SK-N-SH treated with all-trans-retinoic acid at 6 μM for 48 hours (cell line): ENCODE results near the gene TCP11X1.
"Not testable (repeated sequence)": the region's sequence is repeated elsewhere in the genome, so short reads cannot be mapped to it uniquely, and the experiment has no call there.

Experiments
- ARNTL ChIP-seq: fragments of 450-650 bp; formaldehyde crosslinking; IDR thresholded peaks from 2 replicates; pipeline ENCODE4 v1.5.0; 2020; ENCODE audit warnings: low read depth, mild to moderate bottlenecking, moderate library complexity, borderline replicate concordance
- BACH2 ChIP-seq: fragments of 250-450 bp; sonication (Bioruptor Pico); IDR thresholded peaks from 2 replicates; pipeline ENCODE4 v1.9.0; 2021; ENCODE audit warnings: mild to moderate bottlenecking, borderline replicate concordance
- GLIS3 ChIP-seq: fragments of 250-450 bp; sonication (Bioruptor Pico); IDR thresholded peaks from 2 replicates; pipeline ENCODE4 v1.5.0; 2020; ENCODE audit warnings: mild to moderate bottlenecking, moderate library complexity
- ISL1 ChIP-seq: fragments of 250-450 bp; sonication (Bioruptor Pico); IDR thresholded peaks from 2 replicates; pipeline ENCODE4 v2.1.2; 2022; ENCODE audit warnings: mild to moderate bottlenecking, moderate library complexity
- RARB ChIP-seq: fragments of 250-450 bp; sonication (Bioruptor Pico); IDR thresholded peaks from 2 replicates; pipeline ENCODE4 v1.8.0; 2021; ENCODE audit warnings: mild to moderate bottlenecking, moderate library complexity
- TCF4 ChIP-seq: fragments of 250-450 bp; sonication (Bioruptor Pico); IDR thresholded peaks from 2 replicates; pipeline ENCODE4 v1.8.0; 2021; ENCODE audit warnings: mild to moderate bottlenecking, moderate library complexity, borderline replicate concordance
- ZC3H10 ChIP-seq: fragments of 250-450 bp; sonication (Bioruptor Pico); IDR thresholded peaks from 2 replicates; pipeline ENCODE4 v1.5.1; 2021; ENCODE audit warnings: mild to moderate bottlenecking, moderate library complexity
- ZFP3 ChIP-seq: fragments of 250-450 bp; sonication (Bioruptor Pico); IDR thresholded peaks from 2 replicates; pipeline ENCODE4 v1.5.0; 2020; ENCODE audit warnings: mild to moderate bottlenecking, moderate library complexity
- ZNF70 ChIP-seq: fragments of 450-650 bp; formaldehyde crosslinking; IDR thresholded peaks from 2 replicates; pipeline ENCODE4 v1.5.0; 2020; ENCODE audit warnings: mild to moderate bottlenecking, moderate library complexity
- ZNF8 ChIP-seq: fragments of 450-650 bp; formaldehyde crosslinking; IDR thresholded peaks from 2 replicates; pipeline ENCODE4 v1.5.0; 2020; ENCODE audit warnings: mild to moderate bottlenecking, moderate library complexity
- TF ChIP-seq, protein P1 (sequence below): fragments of 250-450 bp; sonication (Bioruptor Pico); IDR thresholded peaks from 2 replicates; pipeline ENCODE4 v1.5.1; 2020; ENCODE audit warnings: low read depth, mild to moderate bottlenecking, moderate library complexity
- TF ChIP-seq, protein P2 (sequence below): fragments of 250-450 bp; sonication (Bioruptor Pico); IDR thresholded peaks from 2 replicates; pipeline ENCODE4 v1.8.0; 2020; ENCODE audit warnings: mild to moderate bottlenecking, moderate library complexity, borderline replicate concordance
- TF ChIP-seq, protein P3 (sequence below): fragments of 250-450 bp; sonication (Bioruptor Pico); IDR thresholded peaks from 2 replicates; pipeline ENCODE4 v1.5.0; 2020; ENCODE audit warnings: mild to moderate bottlenecking, moderate library complexity

DNA sequence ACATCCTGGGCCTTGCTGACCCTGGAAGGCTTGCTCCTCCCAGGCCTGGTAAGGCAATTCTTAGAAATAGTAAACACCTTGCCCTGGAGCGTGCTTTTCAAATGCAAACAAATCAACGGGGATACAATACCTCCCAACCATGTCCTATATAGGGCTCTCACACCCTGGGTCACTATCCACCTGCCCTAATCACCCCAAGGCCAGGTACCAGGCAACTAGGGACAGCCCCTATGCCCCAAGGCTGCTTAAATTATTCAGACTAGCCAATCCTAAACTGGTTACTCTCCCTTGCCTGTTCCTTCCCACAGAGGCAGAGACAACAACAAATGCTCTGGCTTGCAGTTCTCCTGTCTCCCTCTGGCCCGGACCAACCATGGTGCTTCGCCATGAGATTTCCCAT lies 57.1 kb downstream of the TCP11X1 start:
- not testable (repeated sequence) for TF ChIP-seq ZC3H10; ZFP3 (CRISPR knock-in tag); TCF4; GLIS3; RARB (CRISPR knock-in tag); ARNTL (CRISPR knock-in tag); BACH2; ZNF70; ISL1; ZNF8
- TF ChIP-seq, protein P1, sequence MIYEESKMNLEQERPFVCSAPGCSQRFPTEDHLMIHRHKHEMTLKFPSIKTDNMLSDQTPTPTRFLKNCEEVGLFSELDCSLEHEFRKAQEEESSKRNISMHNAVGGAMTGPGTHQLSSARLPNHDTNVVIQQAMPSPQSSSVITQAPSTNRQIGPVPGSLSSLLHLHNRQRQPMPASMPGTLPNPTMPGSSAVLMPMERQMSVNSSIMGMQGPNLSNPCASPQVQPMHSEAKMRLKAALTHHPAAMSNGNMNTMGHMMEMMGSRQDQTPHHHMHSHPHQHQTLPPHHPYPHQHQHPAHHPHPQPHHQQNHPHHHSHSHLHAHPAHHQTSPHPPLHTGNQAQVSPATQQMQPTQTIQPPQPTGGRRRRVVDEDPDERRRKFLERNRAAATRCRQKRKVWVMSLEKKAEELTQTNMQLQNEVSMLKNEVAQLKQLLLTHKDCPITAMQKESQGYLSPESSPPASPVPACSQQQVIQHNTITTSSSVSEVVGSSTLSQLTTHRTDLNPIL (CRISPR knock-in tag) = not testable (repeated sequence)
- TF ChIP-seq, protein P2, sequence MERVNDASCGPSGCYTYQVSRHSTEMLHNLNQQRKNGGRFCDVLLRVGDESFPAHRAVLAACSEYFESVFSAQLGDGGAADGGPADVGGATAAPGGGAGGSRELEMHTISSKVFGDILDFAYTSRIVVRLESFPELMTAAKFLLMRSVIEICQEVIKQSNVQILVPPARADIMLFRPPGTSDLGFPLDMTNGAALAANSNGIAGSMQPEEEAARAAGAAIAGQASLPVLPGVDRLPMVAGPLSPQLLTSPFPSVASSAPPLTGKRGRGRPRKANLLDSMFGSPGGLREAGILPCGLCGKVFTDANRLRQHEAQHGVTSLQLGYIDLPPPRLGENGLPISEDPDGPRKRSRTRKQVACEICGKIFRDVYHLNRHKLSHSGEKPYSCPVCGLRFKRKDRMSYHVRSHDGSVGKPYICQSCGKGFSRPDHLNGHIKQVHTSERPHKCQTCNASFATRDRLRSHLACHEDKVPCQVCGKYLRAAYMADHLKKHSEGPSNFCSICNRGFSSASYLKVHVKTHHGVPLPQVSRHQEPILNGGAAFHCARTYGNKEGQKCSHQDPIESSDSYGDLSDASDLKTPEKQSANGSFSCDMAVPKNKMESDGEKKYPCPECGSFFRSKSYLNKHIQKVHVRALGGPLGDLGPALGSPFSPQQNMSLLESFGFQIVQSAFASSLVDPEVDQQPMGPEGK (CRISPR knock-in tag) = not testable (repeated sequence)
- TF ChIP-seq, protein P3, sequence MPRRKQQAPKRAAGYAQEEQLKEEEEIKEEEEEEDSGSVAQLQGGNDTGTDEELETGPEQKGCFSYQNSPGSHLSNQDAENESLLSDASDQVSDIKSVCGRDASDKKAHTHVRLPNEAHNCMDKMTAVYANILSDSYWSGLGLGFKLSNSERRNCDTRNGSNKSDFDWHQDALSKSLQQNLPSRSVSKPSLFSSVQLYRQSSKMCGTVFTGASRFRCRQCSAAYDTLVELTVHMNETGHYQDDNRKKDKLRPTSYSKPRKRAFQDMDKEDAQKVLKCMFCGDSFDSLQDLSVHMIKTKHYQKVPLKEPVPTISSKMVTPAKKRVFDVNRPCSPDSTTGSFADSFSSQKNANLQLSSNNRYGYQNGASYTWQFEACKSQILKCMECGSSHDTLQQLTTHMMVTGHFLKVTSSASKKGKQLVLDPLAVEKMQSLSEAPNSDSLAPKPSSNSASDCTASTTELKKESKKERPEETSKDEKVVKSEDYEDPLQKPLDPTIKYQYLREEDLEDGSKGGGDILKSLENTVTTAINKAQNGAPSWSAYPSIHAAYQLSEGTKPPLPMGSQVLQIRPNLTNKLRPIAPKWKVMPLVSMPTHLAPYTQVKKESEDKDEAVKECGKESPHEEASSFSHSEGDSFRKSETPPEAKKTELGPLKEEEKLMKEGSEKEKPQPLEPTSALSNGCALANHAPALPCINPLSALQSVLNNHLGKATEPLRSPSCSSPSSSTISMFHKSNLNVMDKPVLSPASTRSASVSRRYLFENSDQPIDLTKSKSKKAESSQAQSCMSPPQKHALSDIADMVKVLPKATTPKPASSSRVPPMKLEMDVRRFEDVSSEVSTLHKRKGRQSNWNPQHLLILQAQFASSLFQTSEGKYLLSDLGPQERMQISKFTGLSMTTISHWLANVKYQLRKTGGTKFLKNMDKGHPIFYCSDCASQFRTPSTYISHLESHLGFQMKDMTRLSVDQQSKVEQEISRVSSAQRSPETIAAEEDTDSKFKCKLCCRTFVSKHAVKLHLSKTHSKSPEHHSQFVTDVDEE (CRISPR knock-in tag) = not testable (repeated sequence)
